Duodenal mucosa (tissue), 2 donors: ENCODE results near the gene TBC1D10A.
A peak's percentile ranks its signal among the peaks of the same experiment; 100 is the strongest.

ENCODE experiments used
- H3K27ac ChIP-seq: one replicate; pipeline ENCODE4 v1.7.0; 2013; ENCODE audit warnings: low read depth, low read length
- H3K27me3 ChIP-seq, 2 donors: one replicate each; pipeline ENCODE4 v1.7.0; 2013; ENCODE audit warnings: low read length in 2 of 2, control low read depth in 1 of 2; ENCODE audit not compliant: insufficient read depth in 2 of 2, control insufficient read depth in 1 of 2
- H3K36me3 ChIP-seq, 2 donors: one replicate each; pipeline ENCODE4 v1.7.0; 2013; ENCODE audit warnings: low read length in 2 of 2, control low read depth in 1 of 2; ENCODE audit not compliant: insufficient read depth in 2 of 2, control insufficient read depth in 1 of 2
- H3K4me1 ChIP-seq, 2 donors: one replicate each; pipeline ENCODE4 v1.7.0; 2013; ENCODE audit warnings: low read length in 2 of 2, control low read depth in 1 of 2; ENCODE audit not compliant: insufficient read depth in 2 of 2, control insufficient read depth in 1 of 2
- H3K4me3 ChIP-seq, 2 donors: one replicate each; pipeline ENCODE4 v1.7.0; 2013; ENCODE audit warnings: low read length in 2 of 2, low read depth in 1 of 2
- H3K9ac ChIP-seq, 2 donors: one replicate each; pipeline ENCODE4 v1.7.0; 2013; ENCODE audit warnings: low read length in 2 of 2, low read depth in 1 of 2
- H3K9me3 ChIP-seq, 2 donors: one replicate each; pipeline ENCODE4 v1.7.0; 2013; ENCODE audit warnings: low read length in 2 of 2, control low read depth in 1 of 2; ENCODE audit not compliant: control insufficient read depth in 1 of 2

The TBC1D10A gene

GRCh38 chr22:30250661-30251267 lies 76.0 kb downstream of the TBC1D10A start:
- Histone ChIP-seq H3K36me3 (peaks cover 0 to 5% of the 10 kb centered on the region in 2 donors), H3K4me3 (no peak overlapping the region), H3K4me1 (peaks cover 60% of the 10 kb centered on the region in 2 donors), H3K27me3 (peaks cover 0 to 2% of the 10 kb centered on the region in 2 donors), H3K9ac (no peak overlapping the region), H3K27ac (no peak overlapping the region), H3K9me3 (no peaks in the 10 kb centered on the region)

DNA sequence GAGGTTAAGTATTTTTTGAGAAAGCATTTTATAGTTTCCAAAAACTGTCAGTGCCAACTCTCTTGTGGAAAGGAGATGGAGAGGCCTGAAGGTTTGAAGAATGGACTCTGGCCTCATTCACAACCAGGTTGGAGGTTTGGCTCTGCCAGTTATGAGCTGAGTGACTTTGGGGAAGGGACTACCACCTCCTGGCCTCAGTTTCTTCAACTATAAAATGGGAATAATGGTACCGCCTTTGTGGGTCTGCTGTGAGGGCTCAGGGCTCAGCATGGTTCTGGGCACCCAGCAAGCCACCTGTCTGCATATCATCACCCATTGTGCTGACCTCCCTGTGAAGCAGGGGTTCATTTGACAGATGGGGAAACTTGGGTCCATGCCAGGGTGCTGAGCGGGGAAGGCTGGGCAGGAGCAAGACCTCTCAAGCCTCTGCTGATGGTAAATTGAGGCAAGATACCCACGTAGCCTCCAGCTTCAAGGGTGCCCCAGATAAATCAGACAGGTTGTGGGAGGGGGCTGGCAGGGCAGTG lies 76.6 kb downstream of the TBC1D10A start:
- Histone ChIP-seq H3K4me3 (no peak overlapping the region), H3K27ac (no peak overlapping the region), H3K9me3 (no peaks in the 10 kb centered on the region), H3K9ac (no peak overlapping the region), H3K27me3 (peaks cover 0 to 4% of the 10 kb centered on the region in 2 donors), H3K4me1 (peaks cover 59 to 62% of the 10 kb centered on the region in 2 donors), H3K36me3 (peaks cover 0 to 5% of the 10 kb centered on the region in 2 donors)

DNA sequence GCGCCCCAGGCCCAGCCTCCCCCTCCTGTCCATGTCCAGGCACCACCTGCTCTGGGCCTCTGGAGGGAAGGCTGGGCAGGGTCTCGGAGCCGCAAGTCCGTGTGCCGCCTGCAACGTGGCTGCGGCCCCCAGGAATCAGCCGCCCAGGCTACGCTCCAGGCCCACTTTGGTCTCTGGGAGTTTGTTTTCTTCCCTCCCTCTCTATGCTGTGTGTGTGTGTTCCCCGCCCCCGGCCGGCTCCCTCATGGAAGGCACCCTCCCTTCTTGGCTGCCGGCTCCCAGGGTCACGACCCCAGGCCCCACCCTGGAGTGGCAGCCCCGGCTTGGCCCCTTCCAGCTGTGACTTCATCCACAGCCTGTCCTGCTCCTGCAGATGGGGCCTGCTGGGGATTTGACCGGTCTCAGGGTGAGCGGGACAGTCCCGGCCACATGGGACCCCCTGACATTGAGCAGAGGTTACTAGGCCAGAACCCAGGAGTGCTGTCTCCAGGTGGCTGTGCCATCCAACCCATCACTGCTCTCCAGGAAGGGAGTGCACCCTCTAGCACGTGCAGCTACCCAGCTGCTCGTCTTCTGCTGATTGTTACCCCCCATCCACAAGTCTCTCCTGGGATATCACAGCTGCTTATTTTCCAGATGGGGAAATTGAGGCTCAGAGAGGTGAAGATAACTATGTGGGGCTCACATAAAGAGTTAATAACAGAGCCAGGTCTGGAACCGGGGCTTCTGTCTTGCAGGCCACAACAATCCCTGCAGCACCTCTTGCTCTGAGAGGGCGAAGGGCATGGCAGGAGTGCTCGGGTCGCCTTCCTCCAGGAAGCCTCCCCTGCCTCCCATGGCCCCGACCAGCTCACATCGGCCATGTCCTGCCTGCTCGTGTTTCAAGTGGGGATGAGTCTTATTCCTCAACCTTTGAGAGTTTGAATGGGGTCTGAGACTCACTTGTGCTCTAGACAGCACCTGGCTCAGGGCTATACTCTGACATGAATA lies 77.4 kb downstream of the TBC1D10A start:
- Histone ChIP-seq H3K9ac (no peak overlapping the region), H3K4me3 (peak overlapping the region in 1 of 2 donors; percentile 10), H3K9me3 (no peaks in the 10 kb centered on the region), H3K27ac (no peak overlapping the region), H3K27me3 (peaks cover 0 to 4% of the 10 kb centered on the region in 2 donors), H3K4me1 (peaks cover 54 to 55% of the 10 kb centered on the region in 2 donors), H3K36me3 (peaks cover 0 to 2% of the 10 kb centered on the region in 2 donors)

GRCh38 chr22:30248484-30248883 lies 78.3 kb downstream of the TBC1D10A start:
- H3K27ac ChIP-seq, result no peak overlapping the region
- H3K27me3 ChIP-seq, result peaks cover 0 to 4% of the 10 kb centered on the region in 2 donors
- H3K36me3 ChIP-seq, result peaks cover 0 to 11% of the 10 kb centered on the region in 2 donors
- H3K4me3 ChIP-seq, result peak overlapping the region in 1 of 2 donors; percentile 10
- H3K9me3 ChIP-seq, result no peaks in the 10 kb centered on the region
- H3K9ac ChIP-seq, result no peak overlapping the region
- peaks cover 46 to 53% of the 10 kb centered on the region in 2 donors for H3K4me1 ChIP-seq

DNA sequence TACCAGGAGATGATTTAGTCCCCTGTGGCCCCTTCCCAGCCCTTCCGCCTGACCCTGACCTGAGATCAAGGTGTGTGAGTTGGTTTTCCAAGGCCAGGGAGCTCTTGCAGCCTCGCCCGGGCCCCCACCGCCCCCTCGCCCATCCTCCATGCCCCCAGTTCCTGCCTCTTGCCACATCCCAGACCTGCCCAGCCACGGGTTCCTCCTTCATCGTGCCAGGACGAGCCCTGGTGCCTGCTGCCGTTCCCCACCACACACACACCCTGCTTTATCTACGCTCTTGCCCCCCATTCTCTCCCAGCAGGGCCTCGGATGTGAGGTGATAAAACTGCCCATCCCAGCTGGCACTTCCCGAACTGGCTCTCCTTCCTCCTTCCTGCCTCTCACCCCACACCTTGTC lies 78.8 kb downstream of the TBC1D10A start:
- no peak overlapping the region for H3K27ac ChIP-seq
- no peaks in the 10 kb centered on the region for H3K9me3 ChIP-seq
- peak overlapping the region; percentile 72 to 73 for H3K4me3 ChIP-seq
- H3K4me1 ChIP-seq, result peaks cover 41 to 49% of the 10 kb centered on the region in 2 donors
- peaks cover 0 to 15% of the 10 kb centered on the region in 2 donors for H3K36me3 ChIP-seq
- H3K27me3 ChIP-seq, result peaks cover 0 to 4% of the 10 kb centered on the region in 2 donors
- H3K9ac ChIP-seq, result peak overlapping the region in 1 of 2 donors; percentile 58

DNA sequence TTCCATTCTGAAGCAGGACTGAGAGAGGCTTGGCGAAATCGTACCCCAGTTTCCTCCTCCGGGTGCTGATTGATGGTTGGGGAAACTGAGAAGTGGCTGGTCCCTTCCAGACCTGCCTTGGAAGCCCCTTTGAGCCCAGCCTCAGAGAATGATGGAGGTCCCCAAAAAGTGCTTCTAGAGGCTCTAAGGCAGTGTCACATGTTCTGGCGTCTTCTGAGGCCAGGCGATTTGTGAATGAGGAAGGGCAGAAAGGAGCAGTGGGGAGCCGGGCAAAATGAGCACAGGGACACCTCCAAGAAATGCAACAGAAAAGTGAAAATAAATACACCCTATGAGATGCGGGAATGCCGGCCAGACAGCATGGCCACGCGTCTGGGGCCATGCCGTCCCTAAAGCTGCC lies 79.2 kb downstream of the TBC1D10A start:
- peak overlapping the region; percentile 72 to 73 for H3K4me3 ChIP-seq
- H3K36me3 ChIP-seq, result peaks cover 0 to 19% of the 10 kb centered on the region in 2 donors
- peaks cover 0 to 4% of the 10 kb centered on the region in 2 donors for H3K27me3 ChIP-seq
- peak overlapping the region; percentile 58 to 69 for H3K9ac ChIP-seq
- H3K4me1 ChIP-seq, result peaks cover 37 to 45% of the 10 kb centered on the region in 2 donors
- no peaks in the 10 kb centered on the region for H3K9me3 ChIP-seq
- H3K27ac ChIP-seq, result peak overlapping the region; percentile 72

- Histone ChIP-seq H3K36me3 (peaks cover 0 to 23% of the 10 kb centered on the region in 2 donors), H3K27ac (peak overlapping the region; percentile 72), H3K9me3 (no peaks in the 10 kb centered on the region), H3K4me1 (peaks cover 31 to 38% of the 10 kb centered on the region in 2 donors), H3K27me3 (peaks cover 0 to 4% of the 10 kb centered on the region in 2 donors), H3K9ac (peak overlapping the region; percentile 58 to 69), H3K4me3 (peak overlapping the region; percentile 72 to 73)
Measured at GRCh38 chr22:30246814-30247376, 79.8 kb downstream of the TBC1D10A start.

GRCh38 chr22:30245985-30246813 lies 80.5 kb downstream of the TBC1D10A start, which contains the start of gene LIF:
Gene LIF, minus strand, starts transcription at chr22:30246759. Its CDS starts 64 bp downstream, at chr22:30246695.
- Histone ChIP-seq H3K27me3 (peaks cover 0 to 4% of the 10 kb centered on the region in 2 donors), H3K9ac (peak within 1 kb of the TSS; percentile 64 to 69), H3K4me3 (peak within 1 kb of the TSS; percentile 72 to 73), H3K36me3 (peaks cover 0 to 26% of the 10 kb centered on the region in 2 donors), H3K27ac (peak within 1 kb of the TSS; percentile 72), H3K9me3 (no peaks in the 10 kb centered on the region), H3K4me1 (peaks cover 28 to 37% of the 10 kb centered on the region in 2 donors)
